NK-92 (cell line): Measurements from ENCODE around the gene CACNA1D.

Source experiments
- DNase-seq: peaks from one replicate; lab custom pipeline; 2025; ENCODE audit not compliant: unreplicated experiment; lab: John Stamatoyannopoulos, UW

The CACNA1D gene

DNA sequence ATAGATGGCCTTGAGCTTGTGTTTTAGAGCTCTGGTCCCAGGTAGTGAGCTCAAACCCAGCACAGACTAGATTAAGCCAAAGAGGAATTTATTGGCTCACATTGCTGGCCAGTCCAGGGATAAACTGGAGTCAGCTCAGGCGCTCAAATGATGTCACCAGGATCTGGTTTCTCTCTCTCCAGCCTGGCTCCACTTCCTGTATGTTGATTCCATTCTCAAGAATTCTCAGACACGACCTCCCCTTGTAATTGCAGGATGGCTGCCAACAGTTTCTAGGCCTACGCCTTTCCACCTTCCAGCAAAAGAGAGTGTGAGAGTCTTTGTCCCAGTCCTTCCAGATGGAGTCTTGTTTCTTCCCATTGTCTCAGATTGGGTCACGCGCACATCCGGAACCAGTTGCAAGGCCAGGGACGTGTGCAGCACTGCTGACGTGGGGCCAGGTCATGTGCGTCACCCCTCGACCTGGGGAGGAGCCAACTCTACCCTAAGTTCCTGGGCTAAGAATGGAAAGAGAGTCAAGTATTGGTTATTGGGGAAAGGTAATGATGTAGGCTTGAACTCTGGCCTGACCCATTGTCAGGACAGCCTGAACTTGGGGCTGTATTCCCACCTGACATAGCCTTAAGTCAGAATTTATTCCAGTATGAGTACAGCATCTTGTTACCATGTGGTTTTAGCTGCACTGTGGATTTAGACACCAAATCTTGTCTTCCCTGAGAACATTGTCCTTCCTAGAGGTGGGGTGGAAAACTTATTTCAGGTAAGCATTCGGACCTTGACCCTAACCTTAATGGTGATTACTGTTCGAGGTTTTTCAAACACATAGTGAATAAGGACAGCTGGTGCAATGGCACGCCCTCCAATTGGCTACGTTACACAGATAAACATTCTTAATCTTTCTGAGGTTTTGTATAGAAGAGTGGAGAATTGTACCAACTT lies 31.6 kb downstream of the CACNA1D start:
- no peak for DNase-seq

DNA sequence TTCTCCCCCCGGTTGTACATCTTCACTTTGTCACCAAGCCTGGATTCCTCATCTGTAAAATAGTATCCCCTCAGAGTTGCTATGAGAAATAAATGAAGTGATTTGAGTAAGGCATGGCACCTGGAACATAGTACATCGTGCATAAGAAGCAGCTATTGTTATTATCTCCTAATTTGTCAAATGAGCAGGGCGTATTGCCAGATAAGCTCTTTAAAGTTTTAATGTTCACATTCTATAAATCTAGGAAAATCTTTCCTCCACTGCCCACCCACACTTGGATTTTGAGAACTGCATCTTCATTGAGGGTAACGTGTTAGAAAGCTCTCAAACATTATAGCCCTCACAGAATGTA lies 32.3 kb downstream of the CACNA1D start:
- no peak for DNase-seq

DNA sequence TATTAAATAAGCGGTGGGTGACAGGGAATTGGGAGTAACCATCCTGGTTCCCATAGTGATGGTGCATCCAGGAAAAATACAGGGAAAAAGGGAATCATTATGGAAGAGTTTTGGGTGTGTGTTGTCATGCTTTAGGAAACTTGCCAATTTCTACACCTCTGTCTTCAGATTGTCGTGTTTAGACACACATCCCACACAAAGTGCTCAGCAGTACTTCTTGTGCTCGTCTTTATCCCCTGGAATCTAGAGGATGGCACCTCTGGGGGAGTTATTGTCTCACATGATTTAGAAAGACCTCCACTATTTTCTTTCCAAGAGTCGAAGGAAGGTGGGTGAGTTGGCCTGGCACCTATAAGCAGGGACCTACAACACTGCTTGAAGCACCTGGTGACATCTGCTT lies 35.8 kb downstream of the CACNA1D start:
- no peak for DNase-seq

DNA sequence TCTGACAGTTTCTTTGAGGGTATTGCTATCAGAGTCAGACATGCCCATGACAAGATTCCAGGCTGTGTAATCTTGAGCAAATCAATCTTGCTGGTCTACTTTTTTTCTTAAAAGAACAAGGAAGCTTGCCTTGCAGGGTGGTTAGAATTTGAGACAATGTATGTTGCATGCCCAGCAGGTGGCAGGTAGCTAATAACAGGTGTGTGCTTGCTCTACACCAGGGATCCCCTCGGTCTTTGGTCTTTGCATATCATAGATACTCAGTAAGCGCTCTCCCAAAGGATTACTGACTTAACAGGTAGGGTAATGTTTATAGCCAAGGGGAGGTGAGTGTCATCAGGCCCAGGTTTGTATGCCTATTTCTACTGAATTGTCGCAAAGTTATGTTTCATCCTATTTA lies 37.3 kb downstream of the CACNA1D start:
- DNase-seq, result no peak

DNA sequence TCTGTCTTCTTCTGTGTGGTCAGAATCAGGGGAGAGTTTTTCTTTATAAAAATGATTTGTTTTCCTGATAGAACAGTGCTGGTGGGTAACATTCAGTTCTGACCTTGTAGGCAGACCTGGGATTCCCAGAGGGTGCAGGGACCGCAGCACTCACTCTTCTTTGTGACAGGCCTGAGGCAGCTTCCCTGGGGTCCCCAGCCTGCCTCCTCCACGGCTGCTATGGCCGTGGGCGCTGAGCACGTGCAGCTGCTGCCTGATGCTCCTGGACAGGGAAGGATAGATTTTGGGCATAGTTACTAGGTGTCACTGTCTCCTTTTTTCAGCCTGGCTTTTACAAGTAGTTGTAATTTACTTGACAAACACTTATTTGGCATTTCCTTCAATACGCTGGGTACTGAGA lies 39.1 kb downstream of the CACNA1D start:
- DNase-seq, result no peak

DNA sequence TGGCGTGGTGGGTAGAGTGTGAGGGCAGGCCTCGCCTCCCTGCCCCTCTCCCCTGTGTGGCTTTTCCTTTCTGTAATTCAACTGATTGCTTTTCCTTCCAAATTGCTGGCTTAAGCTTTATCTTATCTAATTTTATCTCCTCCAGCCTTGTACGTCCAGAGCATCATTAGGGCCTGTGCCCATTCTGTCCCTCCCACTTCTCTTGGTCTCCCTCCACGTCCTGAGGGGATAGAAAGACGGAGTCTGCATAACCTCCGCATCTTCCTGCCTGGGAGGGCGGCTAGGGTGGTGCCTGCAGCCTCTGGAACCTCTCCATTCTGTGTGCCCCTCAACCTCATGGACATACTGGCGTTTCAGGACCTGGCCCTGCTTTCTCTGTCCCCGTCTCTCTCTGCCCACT lies 39.8 kb downstream of the CACNA1D start:
- DNase-seq, result no peak

DNA sequence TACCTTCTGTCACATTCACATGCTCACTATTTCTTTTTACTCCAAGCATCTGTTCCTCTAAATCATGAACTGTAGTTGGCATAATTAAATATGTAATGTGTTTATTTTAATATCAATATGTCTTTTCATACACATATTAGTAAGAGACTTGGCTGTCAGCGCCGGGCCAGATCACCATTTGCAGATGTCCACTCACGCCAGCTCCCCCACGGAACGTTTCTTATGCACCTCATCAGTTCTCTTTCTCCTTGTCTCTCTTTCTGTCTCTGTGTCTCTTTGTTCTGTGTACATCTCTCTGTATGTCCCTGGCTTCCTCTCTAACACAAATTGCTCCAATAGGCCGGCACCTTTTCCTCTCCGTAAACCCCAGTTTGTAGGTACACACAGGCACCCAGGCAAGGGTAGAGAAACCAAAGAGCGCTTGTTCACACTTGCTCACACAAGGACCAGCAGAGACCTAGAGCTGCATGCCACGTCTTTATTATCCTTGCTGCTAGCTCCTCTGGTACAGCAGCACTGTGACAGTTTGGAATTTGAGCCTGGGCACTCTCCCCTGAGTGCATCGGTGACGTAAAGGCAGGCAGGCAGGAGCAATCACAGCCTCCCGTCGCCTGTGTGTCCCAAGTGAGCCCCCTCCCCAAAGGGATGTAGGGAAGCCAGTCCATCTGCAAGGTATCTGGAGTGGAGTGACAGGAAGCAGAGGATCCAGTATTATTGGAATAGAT lies 40.4 kb downstream of the CACNA1D start:
- no peak for DNase-seq

DNA sequence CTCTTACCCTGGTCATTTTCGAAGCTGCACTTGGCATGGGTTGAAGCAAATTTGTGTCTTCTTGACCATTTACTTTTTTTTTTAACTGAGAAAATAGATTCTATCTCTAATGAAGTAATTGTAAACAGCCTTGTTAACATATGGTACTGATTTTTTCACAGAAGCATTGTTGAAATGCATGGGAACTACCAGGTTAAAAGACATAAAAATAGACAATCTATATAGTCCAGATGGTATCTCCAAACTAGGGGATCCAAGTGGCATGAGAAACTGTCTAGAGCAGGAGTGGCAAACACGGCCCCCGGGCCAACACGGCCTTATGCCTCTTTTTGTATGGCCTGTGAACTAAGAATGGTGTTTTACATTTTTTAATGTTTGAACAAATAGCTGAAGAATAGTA lies 41.9 kb downstream of the CACNA1D start:
- no peak for DNase-seq

DNA sequence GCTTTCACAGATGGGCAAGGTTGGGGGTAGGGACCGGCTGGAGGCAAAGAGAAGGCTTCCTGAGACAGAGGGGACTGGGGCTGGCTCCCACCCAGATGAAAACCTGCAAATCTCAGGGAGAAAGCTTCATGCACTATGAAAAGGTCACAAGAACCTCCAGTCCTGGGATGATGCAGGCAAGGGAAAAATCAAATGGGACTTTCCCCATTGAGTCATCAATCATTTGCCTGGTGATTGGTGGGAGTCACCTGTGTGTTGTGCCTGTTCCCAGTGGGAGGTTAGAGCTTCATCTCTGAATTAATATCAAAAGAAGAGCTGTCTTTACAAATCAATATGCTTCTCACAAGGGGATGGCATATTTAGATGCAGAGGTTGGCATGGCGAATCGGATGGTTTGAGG lies 49.9 kb downstream of the CACNA1D start:
- DNase-seq, result no peak

DNA sequence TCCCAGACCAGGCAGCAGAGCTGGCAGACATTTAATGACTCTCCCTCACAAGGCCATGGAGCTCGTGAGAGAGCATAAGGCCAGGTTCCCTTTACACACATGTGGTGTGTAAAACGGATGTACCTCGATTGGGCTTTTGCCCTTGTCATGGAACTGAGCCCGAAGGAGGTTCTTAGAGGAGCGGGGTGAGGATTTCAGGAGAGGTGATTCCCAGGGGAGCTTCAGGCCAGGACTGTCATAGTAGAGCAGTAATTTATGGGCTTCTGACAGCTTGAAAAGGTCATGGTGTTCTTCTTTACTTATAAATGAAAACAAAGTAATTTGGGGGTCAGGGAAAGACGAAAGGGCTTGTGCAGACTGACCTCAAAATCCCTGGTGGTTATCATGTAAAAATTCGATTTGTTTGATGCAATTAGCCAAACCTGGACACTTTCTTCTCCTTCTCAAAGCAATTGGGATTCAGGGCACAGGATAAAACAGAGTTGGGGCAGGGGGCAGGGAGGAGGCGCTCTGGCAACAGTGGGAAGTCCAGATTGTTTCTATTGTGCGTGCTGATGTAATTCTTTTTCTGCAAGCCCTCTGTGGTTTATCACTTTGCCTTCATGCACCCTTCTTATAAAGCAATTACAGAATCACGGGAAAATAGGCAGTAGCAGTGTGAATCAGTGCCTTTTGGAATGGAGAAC lies 51.0 kb downstream of the CACNA1D start:
- DNase-seq, result no peak

DNA sequence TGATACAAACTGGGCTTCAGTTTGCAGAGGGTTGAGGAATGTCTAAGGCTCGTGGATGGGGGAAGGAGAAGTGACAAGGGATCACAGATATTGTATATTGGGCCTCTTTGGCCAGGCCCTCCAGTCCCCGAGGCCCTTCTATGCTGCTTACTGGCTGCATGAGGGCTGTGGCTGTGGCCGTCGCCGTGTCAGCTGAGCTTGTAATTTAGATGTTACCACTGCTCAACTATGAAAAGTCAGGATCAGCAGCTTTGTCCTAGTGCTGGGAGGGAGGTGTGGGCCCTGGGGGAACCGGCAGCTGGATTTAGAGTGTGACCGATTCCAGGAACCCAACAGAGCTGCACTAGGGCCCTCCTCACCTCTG lies 51.6 kb downstream of the CACNA1D start:
- no peak for DNase-seq

DNA sequence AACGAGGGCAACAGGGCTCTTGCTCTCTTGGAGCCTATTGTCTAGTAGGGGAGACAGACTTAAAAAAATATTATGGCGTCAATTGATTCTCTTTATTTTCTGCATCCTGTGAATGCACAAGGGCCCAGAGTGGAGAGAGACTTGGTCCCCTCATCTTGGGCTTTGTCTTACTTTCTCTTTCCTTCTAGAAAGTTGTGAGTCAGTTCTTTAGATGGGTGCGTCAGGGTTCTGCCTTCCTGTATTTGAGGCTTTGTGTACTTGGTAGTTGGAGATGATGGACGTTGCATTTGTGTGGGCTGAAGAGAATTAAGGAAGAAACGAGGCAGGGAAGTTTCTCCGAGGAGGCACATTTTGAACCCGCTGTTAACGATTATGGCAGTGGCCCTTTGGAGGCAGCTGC lies 52.9 kb downstream of the CACNA1D start:
- no peak for DNase-seq

DNA sequence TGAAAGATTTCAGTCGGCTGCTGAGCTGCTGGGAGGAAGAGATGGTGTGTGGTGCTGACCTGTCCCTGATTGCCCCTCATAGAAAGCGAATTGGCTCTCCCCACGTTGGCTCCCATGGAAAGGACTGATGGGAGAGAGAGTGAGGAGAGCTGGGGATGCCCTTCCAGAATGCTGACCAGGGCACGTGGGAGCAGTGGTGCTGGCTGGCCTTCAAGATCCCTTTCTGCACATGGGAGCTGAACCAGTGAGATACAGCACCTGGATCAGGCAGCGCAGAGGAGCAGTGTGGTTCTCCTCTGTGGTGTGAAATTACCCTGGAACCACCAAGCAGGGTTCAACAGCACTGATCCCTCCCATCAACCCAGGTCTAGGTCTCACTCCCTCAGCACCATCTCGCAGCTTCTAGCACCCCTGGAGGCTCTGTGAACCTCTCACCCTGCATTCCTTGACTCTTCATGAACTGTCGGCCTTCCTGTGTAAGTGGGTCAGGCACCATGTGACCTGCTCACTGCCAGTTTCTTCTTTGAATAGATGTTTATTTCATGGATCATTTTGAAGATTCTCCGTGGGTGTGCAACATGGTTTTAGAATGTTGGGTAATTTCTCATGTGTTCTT lies 55.7 kb downstream of the CACNA1D start:
- no peak for DNase-seq

DNA sequence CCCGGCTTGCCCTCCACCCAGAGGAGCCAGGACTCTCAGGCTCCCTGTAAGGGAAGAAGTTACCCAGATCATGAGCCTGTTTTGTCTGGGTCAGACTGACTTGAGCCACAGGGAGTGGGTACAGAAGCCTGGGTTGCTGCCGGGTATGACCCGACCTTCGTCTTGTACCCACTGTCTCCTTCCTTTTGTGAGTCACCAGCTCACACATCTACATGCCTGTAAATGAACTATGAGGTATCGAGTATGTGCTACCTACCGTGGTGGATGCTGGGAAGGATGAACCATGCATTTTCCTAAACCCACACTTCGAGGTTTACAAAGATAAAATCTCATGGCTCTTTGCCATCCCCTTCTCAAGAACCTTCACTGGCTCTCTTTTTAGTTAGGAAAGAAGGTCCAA lies 56.9 kb downstream of the CACNA1D start:
- no peak for DNase-seq

DNA sequence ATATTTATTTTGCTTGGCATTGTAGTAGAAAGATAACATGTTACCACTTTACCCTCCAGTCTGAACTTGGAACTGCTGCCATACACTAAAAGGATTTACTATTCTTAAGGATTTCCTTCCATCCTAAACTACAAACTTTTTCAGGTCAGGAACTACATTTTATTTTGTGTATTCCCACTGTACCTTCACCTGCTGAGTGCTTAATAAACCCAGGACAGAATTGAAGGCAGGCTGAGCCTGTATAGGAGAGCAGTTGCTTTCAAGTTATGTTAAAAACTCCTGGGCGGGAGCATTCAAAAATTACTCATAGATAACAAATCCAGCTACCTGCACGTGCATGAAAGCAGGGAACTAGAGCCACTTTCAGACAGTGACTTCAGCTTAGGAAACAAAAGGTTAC lies 58.3 kb downstream of the CACNA1D start:
- DNase-seq, result no peak

DNA sequence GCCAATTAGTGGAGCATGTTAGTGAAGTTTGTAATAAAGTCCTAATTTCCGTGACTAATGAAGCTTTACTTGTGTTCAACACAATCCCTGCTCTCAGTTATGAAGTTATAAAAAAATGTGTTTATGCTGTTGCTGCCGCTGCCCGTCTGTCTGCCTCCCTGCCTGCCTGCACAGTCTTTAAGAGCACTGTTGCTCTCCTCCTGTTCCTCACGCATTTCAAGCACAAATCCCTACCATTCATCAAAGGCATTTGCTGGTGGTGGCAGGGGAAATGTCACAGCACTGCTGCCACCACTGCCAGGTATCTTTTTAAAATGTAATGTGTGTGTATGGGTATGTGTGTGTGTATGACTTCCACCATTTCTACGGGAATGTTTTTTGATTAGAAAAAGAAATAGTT lies 58.8 kb downstream of the CACNA1D start:
- DNase-seq, result no peak

DNA sequence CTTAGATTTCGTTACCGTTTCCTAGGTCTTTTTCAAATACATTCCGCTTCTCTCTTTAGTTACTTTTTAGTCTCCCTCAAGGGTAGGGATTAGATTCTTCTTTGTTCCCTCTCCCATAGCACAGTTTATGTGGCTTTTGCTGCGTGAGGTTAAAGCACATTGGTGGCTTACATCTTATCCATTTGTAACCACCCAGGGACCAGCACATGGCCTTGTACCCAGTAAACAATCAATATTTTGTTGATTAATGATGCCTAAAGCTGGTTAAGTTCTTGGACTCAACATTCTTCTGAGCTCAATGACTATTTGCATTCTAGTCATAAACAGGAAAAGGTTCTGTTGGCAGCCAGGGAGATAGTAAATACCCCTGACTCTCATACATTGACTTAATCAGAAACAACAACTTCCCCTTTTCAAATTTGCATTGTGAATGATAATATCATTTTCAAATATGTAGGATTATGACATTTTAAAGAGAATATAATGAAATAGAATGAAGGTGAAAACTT lies 60.2 kb downstream of the CACNA1D start:
- no peak for DNase-seq

DNA sequence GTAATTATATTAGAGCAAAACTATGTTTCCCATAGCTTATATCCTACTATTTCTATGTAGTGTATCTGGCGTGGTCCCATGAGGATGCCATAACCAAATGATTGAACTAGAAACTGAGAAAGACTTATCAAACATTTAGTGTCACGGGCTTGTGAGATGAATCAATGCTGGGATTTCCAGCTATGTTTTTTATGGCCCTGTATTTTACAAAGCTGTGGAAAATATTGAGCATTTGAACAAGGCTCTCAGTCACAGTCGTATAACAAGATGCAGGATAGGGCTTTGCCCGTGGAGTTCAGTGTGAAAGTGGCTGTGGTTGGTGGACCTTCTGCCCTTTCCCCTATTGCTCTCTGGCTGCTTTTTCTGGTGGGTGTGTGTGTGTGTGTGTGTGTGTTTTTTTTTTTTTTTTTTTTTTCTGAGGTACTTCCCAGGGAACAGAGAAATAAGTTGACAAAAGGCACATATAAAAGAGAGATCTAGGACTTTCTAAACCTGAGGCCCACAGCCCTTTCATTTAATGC lies 60.7 kb downstream of the CACNA1D start:
- DNase-seq, result no peak

DNA sequence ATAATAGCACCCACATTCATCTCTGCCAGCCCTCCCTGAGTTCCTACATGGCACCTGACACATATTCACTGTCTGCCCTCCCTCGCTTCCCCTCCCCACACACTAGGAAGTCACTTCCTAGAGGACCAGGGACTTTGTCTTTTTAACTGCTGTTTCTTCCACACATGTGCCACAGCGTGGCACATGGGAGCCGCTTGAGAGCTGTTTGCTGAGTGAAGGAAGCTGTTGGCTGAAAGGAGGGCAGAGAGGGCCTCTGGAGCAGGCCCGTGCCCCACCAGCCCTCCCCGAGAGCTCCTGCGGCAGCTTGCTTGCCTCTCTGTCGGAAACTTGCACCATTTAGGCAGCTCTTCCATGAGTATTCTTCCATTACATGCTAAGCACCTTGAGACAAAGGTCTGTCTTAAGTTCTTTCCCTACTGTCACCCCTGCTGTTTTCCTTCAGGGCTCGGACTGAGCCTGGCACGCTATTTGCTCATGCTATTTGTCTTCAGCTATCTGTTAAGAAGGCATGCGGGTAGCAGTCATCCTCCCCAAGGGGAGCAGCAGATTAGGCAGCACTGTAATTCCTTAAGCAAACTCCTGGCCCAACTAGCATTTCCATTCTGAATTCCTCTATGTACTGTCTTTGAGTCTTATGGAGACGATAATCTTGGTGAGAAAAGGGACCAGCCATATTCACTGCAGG lies 72.2 kb downstream of the CACNA1D start:
- no peak for DNase-seq

DNA sequence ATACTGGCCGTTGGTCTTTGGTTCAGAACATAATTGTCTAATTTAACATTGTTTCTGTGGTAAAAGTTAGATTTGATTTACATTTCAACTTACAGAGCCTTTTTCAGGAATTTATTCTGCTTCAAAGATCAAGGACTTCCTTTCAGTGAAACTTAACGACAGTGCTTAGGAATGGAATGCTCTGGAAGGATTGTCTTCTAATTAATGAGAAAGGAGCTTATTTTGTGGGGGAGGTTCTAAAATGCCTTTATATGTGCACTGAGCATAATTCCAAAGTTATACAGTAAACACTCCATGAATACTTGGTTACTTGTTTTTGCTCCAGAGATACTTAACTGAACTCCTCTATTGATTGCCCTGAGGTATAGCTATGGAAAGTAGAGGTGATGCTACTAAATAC lies 75.7 kb downstream of the CACNA1D start:
- DNase-seq, result no peak

DNA sequence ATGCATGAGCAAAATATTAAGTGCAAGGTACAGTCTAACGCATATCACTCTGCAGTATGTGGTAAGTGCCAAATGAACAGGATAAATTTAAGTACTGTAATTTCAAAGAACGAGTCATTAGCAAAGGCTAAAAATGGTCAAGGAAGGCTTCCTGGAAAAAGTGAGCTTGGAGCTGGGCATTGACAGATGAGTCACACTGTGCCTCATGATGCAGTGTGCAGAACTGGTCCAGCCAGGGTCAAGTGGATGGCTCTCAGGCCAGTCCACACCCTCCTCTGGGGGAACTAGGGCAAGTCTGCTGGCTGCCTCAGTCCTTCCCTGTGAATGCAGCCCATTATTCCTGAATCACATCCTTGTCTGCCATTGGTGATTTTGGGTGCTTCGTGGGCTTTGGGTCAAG lies 76.3 kb downstream of the CACNA1D start:
- DNase-seq, result no peak
